ENCODE data around the gene GGCX.
A peak's percentile ranks its signal among the peaks of the same experiment; 100 is the strongest.
"Not testable (repeated sequence)": the region's sequence is repeated elsewhere in the genome, so short reads cannot be mapped to it uniquely, and the experiment has no call there.

The GGCX gene

DNA sequence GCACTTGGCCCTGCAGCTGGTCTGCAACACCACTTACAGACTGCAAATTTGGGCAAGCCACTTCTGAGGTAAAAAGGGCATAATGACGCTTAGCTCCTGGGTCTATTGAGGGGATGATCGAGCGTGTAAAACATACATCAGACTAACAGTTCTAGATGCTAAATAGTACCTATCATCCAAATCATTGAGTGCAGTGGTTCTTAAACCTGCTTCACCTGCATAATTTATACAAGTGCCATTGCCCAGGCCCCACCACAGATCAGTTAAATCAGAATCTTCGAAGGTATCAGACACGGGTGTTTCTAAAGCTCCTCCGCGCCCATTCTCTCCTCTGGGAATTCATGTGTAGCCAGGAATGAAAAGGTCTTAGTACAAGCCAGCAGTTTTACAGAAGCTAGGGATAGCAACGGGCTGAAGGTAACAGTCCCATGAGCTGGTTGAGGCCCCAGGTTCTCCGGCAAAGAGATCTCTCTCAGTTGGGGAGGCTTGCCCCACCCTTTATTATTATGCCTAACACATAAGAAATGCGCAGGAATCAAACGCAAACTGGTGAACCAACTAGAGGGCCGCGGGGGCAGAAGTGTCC is 33.5 kb upstream of the GGCX start:
- DNase-seq (ENCODE audit: low spot score) = no peak

DNA sequence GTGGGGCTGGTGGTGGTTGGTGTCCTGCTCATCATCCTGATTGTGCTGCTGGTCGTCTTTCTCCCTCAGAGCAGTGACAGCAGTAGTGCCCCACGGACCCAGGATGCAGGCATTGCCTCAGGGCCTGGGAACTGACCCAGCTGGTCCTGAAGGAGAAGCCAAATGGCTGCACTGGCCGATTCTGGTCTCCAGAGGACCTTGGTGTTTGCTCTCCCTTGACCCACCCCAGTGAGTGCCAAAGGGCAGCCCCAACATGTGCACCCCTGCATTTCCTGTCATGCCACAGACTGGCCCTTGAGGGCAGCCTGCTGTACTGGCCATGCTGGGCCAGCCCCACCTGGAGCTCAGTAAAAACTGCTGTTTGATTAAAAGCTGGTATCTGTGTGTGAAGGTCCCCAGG is 31.7 kb upstream of the GGCX start:
- no peak for DNase-seq (ENCODE audit: low spot score)

DNA sequence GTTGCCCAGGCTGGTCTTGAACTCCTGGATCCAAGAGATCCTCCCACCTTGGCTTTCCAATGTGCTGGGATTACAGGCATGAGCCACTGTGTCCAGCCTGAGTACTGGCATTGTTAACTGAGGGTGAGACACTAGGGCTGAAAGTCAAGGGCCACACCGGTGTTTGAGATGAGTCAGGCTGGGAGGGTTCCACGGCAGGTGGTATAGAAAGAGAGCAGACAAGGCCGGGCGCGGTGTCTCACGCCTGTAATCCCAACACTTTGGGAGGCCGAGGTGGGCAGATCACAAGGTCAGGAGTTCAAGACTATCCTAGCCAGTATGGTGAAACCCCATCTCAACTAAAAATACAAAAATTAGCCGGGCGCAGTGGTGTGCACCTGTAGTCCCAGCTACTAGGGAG is 31.0 kb upstream of the GGCX start:
- DNase-seq (ENCODE audit: low spot score) = not testable (repeated sequence)

DNA sequence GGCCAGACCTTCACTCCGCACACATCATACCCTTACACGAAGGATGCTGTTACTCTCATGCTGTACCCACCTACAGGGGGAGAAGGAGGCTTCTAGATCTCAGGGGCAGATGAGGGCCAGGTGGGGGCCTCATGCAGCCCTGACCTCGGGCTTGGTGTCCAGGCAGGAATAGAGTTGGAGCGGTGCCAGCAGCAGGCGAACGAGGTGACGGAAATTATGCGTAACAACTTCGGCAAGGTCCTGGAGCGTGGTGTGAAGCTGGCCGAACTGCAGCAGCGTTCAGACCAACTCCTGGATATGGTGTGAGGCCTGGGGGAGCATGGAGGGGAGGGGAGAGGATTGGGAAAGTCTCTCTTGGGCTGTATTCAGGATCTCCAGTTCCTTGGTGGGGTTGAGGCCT is 30.3 kb upstream of the GGCX start:
- no peak for DNase-seq (ENCODE audit: low spot score)

DNA sequence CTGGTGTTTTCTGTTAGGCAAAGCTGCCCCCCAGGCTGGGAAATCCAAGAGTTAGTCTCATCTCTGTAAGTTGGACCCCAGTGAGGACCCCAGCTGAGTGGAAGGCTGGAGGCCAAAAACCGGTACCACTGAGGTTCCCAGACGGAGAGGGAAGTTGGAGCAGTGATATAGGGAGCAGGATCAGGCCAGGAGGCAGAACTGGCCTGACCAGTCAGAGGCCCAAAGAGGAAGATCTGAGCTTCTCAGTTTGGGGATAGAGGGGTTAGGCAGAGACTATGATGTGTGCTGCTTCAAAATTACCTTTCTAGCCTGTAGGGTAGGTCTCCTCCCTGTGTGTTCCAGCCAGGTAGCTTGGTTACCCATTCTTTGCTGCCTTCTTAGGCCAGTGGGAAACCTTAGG is 29.7 kb upstream of the GGCX start:
- DNase-seq (ENCODE audit: low spot score) = no peak

DNA sequence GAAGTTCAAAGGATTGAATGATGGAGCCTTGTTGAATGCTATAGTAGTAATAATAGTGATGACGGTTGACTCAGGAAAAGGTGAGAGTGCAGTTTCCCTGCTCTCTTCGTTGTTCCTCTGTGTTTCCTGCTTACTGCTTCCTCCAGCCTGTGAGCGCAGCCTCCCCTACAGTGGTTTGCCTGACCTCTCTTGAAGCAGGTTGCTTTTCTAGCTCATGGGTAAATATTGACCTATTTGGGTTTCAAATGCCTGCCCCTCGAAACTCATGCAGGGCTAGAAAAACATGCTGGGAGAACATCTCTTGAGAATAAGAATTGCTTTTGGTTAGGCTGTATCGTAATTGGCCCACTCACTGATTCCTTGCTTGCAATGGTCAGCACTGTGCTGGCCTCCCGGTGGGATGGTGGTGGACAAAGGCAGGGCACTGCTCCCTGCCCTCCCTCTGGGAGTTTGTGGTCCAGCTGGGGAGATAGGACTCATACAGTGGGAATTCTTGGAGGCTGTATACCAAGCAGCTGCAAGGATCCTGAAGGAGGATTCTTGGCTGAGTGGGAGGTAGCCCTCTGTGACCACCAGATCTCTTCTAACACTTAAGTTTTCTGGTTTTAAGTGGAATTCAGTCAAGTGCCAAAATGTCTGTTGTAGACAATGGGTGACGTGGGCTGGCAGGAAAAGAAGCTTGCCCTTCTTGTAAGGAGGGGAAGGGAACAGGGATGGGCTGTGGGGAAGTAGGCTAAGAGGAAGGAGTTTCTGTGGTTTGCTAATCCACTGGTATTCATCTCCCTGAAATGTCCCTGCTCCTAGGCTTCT is 28.9 kb upstream of the GGCX start:
- no peak for DNase-seq (ENCODE audit: low spot score)

GRCh38 chr2:85589181-85589580 is 27.9 kb upstream of the GGCX start:
- DNase-seq (ENCODE audit: low spot score) = no peak

GRCh38 chr2:85588645-85589044 is 27.4 kb upstream of the GGCX start:
- DNase-seq (ENCODE audit: low spot score) = no peak

GRCh38 chr2:85588236-85588635 is 26.9 kb upstream of the GGCX start:
- DNase-seq (ENCODE audit: low spot score) = no peak

DNA sequence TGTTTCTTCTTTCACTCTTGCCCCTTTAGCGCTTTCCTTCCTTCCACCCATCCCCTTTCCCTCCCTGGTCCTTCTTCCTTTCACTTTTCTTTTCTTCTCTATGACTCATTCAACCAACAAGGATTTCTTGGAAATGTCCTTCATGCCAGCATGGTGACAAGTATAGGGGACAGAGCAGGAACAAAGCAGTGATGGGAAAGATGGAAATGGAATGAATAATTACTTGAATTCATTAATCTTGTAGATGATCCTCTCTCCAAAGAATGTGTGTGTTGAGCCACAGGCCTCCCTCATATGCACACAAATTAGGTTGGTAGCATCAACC is 24.4 kb upstream of the GGCX start:
- no peak for DNase-seq (ENCODE audit: low spot score)

DNA sequence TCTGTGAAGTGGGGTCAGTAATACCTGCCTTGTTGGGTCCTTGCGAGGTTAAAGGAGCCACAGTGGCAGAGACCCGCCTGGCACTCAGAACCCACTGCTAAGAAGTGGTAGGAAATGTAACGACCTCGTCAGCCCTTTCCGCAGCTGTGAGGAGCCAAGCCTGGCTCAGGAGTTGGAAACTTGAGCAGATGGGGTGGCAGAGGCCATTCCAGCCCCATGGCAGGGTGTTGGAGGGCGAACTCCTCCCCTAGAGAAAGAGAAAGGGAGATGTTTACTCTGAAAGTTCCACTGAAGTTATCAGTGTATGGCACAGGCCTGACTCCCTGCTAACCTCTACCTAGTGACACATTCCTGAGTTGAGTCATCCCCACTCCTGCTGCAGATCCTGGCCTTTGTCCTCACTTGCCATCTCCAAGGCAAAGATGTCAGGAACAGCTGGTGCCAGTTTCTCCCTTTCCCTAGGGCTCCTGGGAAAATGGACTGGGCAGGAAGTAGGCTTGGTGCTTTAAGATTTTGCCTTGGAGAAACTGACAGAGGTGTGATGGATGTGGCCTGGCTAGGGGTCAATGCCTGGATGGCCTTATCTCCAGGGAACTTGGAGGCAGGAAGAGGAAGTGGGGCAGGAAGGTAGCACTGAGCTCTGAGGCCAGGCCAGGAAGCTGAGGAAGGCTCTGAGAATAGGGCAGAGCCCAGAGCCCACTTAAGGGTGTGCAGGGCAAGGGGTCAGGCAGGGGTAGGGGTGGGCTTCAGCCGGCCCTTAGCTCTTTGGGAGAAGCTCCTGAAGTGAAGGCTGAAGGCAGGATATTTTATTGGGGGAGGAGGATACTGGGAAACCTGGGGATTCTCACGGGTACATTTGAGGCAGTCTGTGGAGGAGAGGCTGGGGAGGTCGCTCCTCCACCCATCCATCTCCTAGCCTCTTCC is 23.8 kb upstream of the GGCX start:
- no peak for DNase-seq (ENCODE audit: low spot score)

GRCh38 chr2:85584354-85584856 is 23.1 kb upstream of the GGCX start, which contains the start of gene VAMP5:
VAMP5 (plus strand) TSS chr2:85584431; CDS start chr2:85584491, 60 bp downstream.
- no peak for DNase-seq (ENCODE audit: low spot score)

DNA sequence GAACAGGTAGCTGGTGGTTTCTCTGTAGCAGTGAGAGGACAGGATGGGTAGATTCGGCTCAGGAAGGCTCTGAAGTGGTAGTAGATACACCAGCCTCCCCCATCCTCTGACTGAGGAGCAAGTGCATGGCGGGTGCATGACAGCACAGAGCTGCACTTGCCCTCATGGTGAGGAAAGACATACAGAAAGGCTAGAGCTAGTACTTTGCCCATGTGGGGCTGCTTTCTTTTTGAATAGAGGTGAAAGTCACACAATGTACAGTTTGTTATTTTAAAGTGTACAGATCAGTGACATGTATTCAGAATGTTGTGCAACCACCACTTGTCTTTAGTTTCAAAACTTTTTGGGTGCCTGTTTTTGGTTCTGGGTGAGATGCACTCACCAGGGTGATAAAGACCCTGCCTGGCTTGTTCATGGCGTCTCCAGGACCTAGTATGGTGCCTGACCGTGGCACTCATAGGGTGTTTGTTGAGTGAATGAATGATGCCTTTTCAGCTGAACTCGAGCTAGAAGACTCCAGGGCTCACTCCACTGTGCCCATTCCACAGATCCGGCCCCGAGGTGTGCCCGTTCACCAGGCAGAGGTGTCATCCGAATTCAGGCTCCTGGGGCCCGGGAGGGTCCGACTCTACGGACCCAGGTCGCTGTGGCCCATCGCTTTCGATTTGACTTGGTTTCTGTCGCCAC is 22.5 kb upstream of the GGCX start:
- DNase-seq (ENCODE audit: low spot score) = no peak

DNA sequence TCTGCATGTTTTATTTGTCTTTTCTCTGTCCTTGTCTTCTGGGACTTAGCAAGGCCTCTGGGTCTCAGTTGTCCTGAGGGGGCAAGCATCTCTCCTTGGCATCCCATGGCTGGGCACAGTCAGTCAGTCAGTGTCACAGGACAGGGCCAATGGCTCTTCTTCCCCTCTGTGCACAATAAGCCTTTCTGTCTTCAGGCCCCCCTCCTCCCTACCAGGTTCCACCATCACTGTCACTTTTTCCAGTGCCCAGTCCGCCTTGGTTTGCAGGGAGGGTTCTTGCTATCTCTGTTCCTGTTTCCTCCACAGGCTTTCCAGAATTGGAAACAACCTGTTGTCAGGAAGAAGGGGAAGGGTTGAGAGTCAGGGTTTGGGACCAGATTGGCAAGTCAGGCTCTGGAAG is 21.2 kb upstream of the GGCX start:
- peak; percentile 49 for DNase-seq (ENCODE audit: low spot score)

DNA sequence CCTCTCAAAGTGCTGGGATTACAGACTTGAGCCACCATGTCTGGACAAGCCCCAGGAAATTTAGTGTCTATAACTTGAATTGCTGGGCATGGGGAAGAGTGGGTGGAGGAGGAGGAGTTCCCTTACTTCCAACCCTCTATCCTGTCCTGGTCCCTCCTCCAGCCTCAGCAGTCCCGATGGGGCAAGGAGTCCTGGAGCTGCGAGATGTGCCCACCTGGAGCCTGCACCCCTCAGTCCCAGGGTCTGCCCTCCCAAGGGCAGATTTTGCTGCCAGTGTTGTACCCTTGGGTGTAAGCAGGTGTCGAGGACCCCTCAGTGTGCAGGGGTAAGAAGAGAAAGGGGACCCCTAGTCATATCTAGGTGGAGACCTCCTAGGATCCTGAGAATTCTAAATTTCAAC is 18.9 kb upstream of the GGCX start:
- DNase-seq (ENCODE audit: low spot score) = no peak

DNA sequence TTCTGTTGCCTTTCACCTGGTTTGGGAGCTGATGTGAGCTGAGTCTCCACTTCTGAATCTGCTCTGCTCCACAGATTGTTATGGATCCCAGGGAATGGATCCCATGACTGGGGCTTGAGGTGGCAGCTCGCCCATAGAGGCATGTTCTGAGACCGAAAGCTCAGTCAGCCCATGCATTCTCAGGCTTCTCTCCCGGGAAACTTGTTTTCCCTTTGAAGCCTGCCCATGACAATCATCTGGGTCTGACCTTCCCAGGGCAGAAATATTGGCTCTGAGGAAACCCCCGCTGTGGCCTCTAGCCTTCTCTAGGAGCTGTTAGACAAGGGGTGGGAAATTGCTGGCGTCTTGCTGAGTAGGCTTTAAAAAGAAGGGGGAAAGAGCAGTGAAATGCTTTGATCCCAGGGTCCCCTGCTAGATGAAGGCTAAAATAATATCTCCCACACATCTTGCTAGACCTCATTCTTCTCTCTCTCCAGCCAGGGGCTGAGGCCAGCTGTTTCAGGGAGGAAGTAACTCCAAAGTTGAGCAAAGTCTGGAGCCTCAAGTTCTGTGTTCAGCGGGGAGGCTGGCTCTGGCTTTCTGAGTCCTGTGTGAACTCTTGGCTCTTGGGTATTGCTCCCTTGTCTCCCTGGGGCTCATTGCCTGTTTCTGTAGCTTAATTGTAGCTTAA is 18.1 kb upstream of the GGCX start:
- no peak for DNase-seq (ENCODE audit: low spot score)

- no peak for DNase-seq (ENCODE audit: low spot score)
These were observed 17.2 kb upstream of the GGCX start for GRCh38 chr2:85578243-85579180.

DNA sequence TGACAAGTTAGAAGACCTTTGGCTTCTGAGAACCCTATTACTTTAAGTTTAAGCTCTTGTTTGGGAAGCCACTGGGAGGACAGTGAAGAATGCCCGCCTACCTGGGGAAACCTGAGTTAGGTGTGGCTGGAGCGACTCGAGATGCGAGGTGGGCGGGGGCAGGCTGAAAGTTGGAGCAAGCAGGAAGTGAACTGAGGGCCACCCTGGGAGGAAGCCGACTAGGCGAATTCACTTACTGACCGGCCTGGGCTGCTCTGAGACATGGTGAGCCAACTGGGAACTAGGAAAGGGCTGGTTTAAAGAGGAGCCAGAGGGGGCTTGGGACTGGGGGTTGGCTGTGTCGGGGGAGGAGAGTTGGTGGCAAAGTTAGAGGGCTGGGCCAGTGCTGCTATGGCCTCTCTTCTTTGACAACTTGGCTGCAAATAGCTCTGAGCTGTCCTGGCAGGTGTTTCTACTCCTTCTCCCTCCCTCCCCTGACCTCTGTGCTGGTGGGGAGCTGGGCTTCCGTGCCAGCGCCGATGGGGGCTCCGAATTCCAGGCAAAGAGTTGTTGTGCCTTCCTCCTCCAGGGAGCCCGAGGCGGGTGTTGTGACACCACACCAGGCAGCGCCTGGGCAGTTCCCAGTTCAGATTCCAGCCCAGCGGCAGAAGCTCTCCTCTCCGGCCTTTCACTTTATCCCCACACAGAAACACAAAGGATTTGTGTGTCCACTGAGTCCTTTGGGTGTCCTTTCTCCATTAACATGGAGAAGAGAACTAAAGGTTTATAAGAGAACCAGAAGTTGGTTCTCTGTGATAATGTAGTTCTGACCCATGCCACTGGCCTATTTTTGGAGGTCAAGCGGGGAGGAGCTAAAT is 16.3 kb upstream of the GGCX start, which contains the start of gene VAMP8:
Gene VAMP8 (plus strand): TSS at position 201 of the 857 bp plus-strand sequence. CDS start 61 bp downstream, at position 262.
- DNase-seq (ENCODE audit: low spot score) = no peak

DNA sequence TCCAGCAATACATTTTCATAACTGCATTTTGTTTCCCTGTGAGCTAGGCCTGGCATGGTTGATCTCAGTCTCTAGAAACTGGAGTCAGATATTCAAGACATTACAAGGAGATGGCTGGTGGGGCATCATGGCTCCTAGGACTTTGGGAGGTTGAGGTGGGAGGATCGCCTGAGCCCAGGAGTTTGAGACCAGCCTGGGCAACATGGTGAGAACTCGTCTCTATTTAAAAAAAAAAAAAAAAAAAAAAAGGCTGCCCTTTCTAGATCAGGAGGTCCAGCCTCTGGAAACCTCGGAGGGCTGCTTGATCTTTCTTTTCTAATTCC is 15.7 kb upstream of the GGCX start:
- no peak for DNase-seq (ENCODE audit: low spot score)

Measured in putamen (tissue), 1 donor.